Measurements from ENCODE around the gene LRRC72.

LRRC72 gene

DNA sequence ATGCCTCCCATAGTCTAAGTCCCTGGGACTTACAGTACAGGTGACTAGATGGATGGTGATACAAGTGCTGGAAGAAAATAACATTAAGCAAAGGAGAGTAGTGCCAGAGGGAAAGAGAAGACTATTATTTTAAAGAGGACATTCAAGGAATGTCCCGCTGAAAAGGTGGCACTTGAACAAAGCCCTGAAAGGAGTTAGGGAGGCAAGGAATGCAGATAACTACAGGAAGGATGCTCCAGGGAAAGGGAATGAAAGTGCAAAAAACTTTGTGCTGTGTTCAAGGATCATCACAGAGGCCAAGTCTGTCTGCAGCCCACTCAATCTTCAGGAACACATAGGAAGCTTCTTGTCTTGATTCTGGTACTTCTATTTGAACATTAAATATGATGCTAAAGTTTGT lies 104.0 kb downstream of the LRRC72 start:
- no peak for DNase-seq (ENCODE audit: low read depth)
